HFFc6 (cell line): ENCODE data around the gene CRYBA2. TPM values are rescaled to one million over a fixed set of nuclear protein-coding genes. Genes with fewer than 3 reads are reported as not detected.

Source experiments
- DNase-seq: peaks from one replicate; pipeline ENCODE4 v3.0.0-alpha.2; 2018
- H3K27ac Mint-ChIP-seq: 2 replicates; pipeline ENCODE4 v1.8.0; 2020; ENCODE audit warnings: mild to moderate bottlenecking, mixed read lengths
- H3K27me3 Mint-ChIP-seq: 2 replicates; pipeline ENCODE4 v1.8.0; 2021; ENCODE audit warnings: mild to moderate bottlenecking, moderate library complexity, mixed read lengths; ENCODE audit not compliant: insufficient read depth
- H3K36me3 Mint-ChIP-seq: 2 replicates; pipeline ENCODE4 v1.8.0; 2021; ENCODE audit warnings: low read depth, mixed read lengths
- H3K4me1 Mint-ChIP-seq: 2 replicates; pipeline ENCODE4 v1.8.0; 2020; ENCODE audit warnings: low read depth, mixed read lengths
- H3K4me3 Mint-ChIP-seq: 2 replicates; pipeline ENCODE4 v1.8.0; 2020; ENCODE audit warnings: mild to moderate bottlenecking, moderate library complexity, mixed read lengths
- H3K9me3 Mint-ChIP-seq: 2 replicates; pipeline ENCODE4 v1.8.0; 2020; ENCODE audit warnings: mild to moderate bottlenecking, mixed read lengths
- total RNA-seq, 6 experiments: library from RNA; stranded (reverse); fragmentation: NEBNext Ultra II Directional; extraction: Animal tissue kit (Norgen Biotek cat#: 25700); gene quantifications; 2 replicates in 1 of 6; 3 replicates in 5 of 6; pipeline ENCODE4 v1.2.3, GENCODE V29; 2021
- TF ChIP-seq, protein P1 (sequence below): fragments of 200-600 bp; sonication (generic); IDR thresholded peaks from 2 replicates; pipeline ENCODE4 v1.5.0; 2021; ENCODE audit warnings: antibody characterized with exemption, mild to moderate bottlenecking

Gene CRYBA2
- total RNA-seq, 6 experiments from 2014 or later: not detected

DNA sequence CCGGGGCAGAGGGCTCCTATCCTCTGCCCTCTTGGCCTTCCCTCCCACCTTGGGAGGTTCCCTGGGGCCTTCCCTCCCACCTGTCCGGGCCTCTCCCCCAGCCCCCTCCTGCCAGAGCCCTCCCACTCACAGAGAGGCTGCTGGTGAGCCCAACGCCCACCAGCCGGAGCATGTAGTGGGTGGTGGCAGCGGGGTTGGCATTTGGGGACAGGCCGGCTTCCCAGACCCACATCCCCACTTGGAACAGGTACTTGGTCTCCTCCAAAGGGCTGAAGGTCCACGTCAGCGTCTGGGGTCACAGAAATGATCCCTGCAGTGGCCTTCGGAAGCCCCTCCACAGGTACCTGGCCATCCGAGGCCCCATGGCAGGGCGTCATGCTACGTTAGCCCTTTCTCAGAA is 28.8 kb upstream of the CRYBA2 start:
- Mint-ChIP-seq H3K27me3 (peaks cover 48% of the 10 kb centered on the region), H3K4me3 (no peak overlapping the region), H3K36me3 (no peaks in the 10 kb centered on the region), H3K9me3 (no peaks in the 10 kb centered on the region), H3K4me1 (no peaks in the 10 kb centered on the region), H3K27ac (no peak overlapping the region)
- TF ChIP-seq, protein P1, sequence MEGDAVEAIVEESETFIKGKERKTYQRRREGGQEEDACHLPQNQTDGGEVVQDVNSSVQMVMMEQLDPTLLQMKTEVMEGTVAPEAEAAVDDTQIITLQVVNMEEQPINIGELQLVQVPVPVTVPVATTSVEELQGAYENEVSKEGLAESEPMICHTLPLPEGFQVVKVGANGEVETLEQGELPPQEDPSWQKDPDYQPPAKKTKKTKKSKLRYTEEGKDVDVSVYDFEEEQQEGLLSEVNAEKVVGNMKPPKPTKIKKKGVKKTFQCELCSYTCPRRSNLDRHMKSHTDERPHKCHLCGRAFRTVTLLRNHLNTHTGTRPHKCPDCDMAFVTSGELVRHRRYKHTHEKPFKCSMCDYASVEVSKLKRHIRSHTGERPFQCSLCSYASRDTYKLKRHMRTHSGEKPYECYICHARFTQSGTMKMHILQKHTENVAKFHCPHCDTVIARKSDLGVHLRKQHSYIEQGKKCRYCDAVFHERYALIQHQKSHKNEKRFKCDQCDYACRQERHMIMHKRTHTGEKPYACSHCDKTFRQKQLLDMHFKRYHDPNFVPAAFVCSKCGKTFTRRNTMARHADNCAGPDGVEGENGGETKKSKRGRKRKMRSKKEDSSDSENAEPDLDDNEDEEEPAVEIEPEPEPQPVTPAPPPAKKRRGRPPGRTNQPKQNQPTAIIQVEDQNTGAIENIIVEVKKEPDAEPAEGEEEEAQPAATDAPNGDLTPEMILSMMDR: no peak
- DNase-seq: no peak

DNA sequence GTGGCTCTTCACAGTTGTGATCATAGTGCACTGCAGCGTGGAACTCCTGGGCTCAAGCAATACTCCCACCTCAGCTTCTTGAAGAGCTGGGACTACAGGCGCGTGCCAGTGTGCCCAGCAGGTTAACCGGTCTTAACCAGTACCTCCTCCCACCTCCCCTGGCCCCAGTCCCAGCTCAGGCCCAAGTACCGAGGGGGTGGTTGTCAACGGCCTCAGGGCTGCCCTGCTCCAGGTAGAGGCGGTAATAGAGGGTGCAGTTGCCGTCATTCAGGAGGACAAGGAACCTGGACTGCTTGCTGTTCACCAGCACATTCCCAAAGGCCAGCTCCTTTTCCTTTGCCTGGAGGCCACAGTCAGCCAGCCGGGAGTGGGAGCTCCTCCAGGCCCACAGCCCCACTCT is 28.4 kb upstream of the CRYBA2 start:
- TF ChIP-seq, protein P1: no peak
- no peak for DNase-seq
- Mint-ChIP-seq H3K36me3 (no peaks in the 10 kb centered on the region), H3K27me3 (peaks cover 51% of the 10 kb centered on the region), H3K4me3 (no peak overlapping the region), H3K4me1 (no peaks in the 10 kb centered on the region), H3K9me3 (no peaks in the 10 kb centered on the region), H3K27ac (no peak overlapping the region)

DNA sequence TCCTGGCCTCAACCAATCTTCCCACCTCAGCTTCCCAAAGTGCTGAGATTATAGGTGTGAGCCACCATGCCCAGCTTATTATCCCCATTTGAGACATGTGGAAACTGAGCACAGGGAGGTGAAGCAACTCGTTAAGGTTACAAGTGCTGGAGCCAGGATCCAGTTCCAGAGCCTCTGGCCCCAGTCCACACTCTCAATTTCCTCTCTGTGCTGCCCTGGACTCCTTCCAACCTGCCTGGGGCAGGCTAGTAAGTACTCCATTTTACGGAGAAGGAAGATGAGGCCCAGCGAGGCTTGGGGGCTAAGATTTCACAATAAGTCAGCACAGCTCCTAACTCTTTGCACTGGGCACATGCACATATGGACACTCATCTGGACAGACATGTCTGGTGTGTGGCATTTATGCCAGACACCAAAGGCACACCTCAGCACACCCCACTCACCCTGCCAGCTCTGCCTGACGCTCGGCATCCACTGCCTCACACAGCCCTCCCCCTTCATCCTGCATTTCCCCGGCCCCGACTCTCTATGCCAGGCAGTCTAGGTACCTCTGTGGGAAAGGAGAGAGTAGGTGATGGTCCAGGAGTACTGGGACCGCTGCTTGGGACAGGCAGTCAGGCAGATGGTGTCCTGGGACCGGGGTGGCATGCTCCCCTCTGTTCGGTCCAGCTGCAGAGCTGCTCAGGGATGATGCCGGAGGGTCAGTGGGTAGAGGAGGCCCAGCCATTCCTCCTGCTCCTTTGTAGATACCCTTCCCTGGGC is 27.6 kb upstream of the CRYBA2 start:
- TF ChIP-seq, protein P1: no peak
- Mint-ChIP-seq H3K36me3 (no peaks in the 10 kb centered on the region), H3K27ac (no peak overlapping the region), H3K4me3 (no peak overlapping the region), H3K27me3 (peaks cover 50% of the 10 kb centered on the region), H3K9me3 (no peaks in the 10 kb centered on the region), H3K4me1 (no peaks in the 10 kb centered on the region)
- no peak for DNase-seq

DNA sequence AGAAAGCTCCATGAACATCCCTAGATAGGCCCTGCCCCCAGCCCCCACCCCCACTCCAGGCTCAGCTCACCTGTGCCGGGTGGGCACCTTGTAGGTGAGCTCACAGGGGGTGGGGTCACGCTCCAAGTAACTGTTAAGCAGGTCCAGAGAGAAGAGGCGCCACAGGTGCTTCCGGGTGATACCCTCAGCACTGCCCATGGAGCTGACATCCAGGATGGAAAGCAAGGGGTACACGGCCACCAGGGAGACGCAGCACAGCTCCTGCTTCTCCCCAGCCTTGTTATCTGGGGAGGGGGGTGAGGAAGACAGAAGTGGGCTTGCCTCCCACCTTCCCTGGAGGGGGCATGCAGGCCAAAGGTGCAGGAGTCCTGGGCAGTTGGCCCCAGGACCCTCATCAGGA is 26.2 kb upstream of the CRYBA2 start:
- H3K4me1 Mint-ChIP-seq: no peaks in the 10 kb centered on the region
- TF ChIP-seq, protein P1: no peak
- no peak for DNase-seq
- H3K27ac Mint-ChIP-seq: no peak overlapping the region
- no peak overlapping the region for H3K4me3 Mint-ChIP-seq
- H3K36me3 Mint-ChIP-seq: no peaks in the 10 kb centered on the region
- H3K27me3 Mint-ChIP-seq: peaks cover 43% of the 10 kb centered on the region
- H3K9me3 Mint-ChIP-seq: no peaks in the 10 kb centered on the region

DNA sequence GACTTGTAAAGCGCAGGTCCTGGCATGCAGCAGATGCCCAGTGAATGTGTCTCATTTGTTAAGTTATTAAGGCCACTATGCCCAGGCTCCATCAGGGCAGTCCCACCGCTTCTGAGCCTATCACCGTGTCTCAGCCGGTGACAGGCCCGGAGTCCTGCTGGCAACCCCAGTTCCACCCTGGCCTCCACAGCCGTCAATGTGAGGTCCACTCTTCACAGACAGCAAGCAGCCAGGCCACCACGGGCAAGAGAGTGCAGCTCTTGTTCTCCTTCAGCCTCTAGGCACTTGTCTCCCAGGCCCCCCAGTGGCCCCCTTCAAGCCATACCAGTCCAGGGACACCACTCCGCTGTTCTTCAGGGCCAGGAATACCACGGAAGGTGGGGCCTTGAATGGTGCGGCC is 25.5 kb upstream of the CRYBA2 start:
- H3K9me3 Mint-ChIP-seq: no peaks in the 10 kb centered on the region
- peaks cover 43% of the 10 kb centered on the region for H3K27me3 Mint-ChIP-seq
- no peak for DNase-seq
- H3K4me3 Mint-ChIP-seq: no peak overlapping the region
- H3K27ac Mint-ChIP-seq: no peak overlapping the region
- no peaks in the 10 kb centered on the region for H3K36me3 Mint-ChIP-seq
- TF ChIP-seq, protein P1: no peak
- H3K4me1 Mint-ChIP-seq: no peaks in the 10 kb centered on the region
